Astrocyte of the cerebellum (primary cell): ENCODE results near the gene RHCG.

ENCODE experiments used
- DNase-seq: peaks from one replicate; pipeline ENCODE4 v3.0.0-alpha.2; 2011; ENCODE audit warnings: low read depth
- H3K4me3 ChIP-seq: 2 replicates; pipeline ENCODE4 v1.5.1; 2011; ENCODE audit warnings: mild to moderate bottlenecking, low read depth, low read length, moderate library complexity
- in situ Hi-C: cut with HindIII; loops from 2 replicates; pipeline ENCODE4 v1.10.0; 2017; ENCODE audit warnings: low sequenced_read_pairs
- TF ChIP-seq, protein P1 (sequence below): IDR thresholded peaks from 2 replicates; pipeline ENCODE4 v1.5.1; 2012; ENCODE audit warnings: low read length, low read depth, moderate library complexity, mild to moderate bottlenecking; ENCODE audit errors: missing control alignments

The RHCG gene

DNA sequence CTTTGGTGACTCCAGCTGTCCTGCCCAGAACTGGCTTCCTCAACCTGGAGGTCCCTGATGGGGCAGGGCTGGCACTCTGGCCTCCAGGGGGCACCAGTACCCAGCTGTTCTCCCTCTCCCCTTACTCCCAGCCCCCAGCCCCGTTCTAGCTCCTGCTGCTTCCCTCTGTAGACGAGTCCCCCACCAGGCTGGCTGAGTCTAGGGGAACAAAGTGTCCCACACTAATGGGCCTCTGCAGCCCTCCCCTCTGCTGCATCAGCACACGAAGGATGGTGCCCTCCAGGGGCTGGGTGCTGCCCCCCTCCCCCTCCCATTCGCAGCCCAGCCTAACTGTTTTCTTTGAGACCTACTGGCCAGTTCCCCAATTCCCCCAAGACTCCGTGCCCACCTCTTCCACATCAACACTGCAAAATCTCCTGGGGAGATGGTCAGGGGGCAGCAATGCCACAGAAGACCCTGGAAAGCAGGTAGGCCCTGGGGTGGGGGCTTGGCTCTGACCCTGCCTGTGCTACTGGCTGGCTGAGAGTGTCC is 4.2 kb downstream of the RHCG start:
- TF ChIP-seq, protein P1, sequence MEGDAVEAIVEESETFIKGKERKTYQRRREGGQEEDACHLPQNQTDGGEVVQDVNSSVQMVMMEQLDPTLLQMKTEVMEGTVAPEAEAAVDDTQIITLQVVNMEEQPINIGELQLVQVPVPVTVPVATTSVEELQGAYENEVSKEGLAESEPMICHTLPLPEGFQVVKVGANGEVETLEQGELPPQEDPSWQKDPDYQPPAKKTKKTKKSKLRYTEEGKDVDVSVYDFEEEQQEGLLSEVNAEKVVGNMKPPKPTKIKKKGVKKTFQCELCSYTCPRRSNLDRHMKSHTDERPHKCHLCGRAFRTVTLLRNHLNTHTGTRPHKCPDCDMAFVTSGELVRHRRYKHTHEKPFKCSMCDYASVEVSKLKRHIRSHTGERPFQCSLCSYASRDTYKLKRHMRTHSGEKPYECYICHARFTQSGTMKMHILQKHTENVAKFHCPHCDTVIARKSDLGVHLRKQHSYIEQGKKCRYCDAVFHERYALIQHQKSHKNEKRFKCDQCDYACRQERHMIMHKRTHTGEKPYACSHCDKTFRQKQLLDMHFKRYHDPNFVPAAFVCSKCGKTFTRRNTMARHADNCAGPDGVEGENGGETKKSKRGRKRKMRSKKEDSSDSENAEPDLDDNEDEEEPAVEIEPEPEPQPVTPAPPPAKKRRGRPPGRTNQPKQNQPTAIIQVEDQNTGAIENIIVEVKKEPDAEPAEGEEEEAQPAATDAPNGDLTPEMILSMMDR, result peak; percentile 43
- in situ Hi-C loops, result no loop called here
- DNase-seq, result no peak
- H3K4me3 ChIP-seq, result no peak overlapping the region

DNA sequence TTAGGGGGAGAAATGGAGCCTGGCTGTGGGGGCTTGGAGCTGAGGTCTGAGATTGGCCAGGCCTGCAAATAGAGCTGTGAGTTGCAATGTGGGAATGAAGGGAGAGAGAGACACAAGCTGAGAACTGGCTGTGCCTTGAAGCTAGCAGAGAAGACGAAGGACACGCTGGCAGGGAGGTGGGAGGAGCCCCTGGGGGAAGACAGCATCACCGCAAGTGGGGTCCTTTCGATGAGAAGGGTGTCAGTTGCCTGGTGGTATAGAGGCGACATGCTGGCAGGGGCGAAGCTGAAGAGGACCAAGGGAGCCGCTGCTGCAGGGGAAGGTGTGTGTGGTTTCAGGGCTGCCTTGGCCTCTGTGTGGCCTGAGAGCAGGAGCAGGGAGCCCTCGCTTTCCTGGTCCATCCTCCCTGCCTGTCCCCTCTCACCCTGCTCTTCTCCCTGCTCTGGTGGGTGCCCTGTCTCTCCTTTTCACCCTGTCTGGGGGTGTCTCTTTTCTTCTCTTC is 5.5 kb downstream of the RHCG start:
- TF ChIP-seq, protein P1, result no peak
- no peak overlapping the region for H3K4me3 ChIP-seq
- in situ Hi-C loops, result no loop called here
- no peak for DNase-seq

DNA sequence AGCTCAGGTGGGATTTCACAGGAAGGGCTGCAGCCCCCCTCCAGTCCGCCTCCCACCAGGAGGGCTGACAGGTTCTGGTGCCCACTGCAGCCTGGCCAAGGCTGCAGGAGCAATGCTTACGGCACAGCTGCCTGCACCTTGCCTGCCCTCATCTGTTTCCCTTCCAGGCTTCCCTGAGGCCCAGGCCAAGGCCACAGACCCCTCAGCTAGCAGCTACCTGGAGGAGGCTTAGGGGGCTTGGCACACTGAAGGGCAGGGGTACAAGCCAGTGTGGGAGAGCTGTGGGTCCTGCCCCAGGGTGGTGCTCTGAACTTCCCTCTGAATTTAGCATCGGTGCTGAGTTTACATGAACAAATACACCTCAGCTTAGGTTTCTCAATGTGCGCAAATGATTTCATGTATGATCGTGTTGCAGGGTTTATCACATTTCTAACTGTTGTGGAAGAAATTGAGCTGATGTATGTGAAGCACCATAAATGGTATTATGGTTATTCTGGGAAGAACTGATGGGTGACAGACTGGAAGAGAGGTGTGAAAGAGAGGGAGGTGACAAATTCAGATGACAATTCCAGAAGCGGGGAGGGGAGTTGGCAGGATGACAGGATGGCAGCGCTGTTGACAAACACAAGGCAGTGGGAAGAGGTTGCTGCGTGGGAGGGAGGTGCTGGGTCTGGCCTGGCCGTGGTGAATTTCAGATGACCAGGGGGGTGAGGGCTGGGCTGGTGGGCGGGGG is 6.1 kb downstream of the RHCG start:
- no peak for DNase-seq
- TF ChIP-seq, protein P1, result no peak
- no peak overlapping the region for H3K4me3 ChIP-seq
- in situ Hi-C loops, result no loop called here

DNA sequence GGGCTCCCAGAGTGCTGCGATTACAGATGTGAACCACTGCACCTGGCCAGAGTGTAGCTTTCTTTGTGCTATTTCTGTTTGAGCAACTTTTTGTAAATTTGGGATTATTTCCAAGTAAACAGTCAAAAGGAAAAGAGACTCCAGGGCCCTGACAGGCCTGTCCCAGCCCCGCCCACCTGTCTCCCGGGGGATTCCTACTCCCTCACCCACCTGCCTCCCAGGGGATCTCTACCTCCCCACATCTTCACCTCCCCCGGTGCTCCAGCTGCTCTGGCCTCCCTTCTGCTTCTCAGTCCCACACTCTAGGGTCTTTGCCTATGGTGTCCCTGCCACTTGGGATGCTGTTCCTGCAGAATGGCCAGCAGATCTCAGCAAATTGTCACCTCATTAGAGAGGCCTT is 7.0 kb downstream of the RHCG start:
- TF ChIP-seq, protein P1, result no peak
- no peak overlapping the region for H3K4me3 ChIP-seq
- in situ Hi-C loops, result no loop called here
- DNase-seq, result no peak

DNA sequence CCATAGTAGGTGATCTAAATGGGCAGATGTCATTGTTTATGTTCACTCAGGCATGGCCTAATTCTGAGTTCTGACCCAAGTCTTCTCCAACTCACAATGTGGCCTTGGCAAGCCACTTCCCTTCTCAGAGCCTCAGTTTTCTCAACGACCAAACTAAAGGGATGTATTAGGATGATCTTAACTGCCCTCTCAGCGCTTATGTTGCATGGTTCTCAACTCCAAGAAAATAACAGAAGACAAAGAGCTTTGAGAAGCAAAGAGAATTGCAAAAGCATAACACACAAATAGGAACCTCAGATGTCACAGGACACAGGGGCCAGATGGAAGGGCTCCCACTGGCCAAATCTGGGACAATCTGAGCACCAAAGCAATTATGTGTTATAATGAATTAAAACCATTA is 8.6 kb downstream of the RHCG start:
- no peak for DNase-seq
- TF ChIP-seq, protein P1, result no peak
- in situ Hi-C loops, result no loop called here
- H3K4me3 ChIP-seq, result no peak overlapping the region

DNA sequence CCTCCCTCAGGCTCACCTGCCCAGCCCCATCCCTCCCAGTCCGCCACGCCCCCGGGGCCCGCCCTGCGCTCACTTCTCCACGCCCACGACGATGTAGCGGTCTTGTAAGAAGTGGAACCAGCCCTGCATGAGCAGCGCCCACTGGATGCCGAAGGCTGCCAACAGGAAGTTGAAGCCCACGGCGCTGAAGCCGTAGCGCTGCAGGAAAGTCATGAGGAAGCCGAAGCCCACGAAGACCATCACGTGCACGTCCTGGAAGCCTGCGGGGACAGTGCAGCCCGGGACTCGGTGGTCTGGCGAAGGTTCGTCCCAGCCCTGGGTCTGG is 9.7 kb downstream of the RHCG start:
- TF ChIP-seq, protein P1, result no peak
- no peak for DNase-seq
- in situ Hi-C loops, result no loop called here
- H3K4me3 ChIP-seq, result no peak overlapping the region
